Measurements from ENCODE around the gene SFRP5.

SFRP5 gene, protein sequence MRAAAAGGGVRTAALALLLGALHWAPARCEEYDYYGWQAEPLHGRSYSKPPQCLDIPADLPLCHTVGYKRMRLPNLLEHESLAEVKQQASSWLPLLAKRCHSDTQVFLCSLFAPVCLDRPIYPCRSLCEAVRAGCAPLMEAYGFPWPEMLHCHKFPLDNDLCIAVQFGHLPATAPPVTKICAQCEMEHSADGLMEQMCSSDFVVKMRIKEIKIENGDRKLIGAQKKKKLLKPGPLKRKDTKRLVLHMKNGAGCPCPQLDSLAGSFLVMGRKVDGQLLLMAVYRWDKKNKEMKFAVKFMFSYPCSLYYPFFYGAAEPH

DNA sequence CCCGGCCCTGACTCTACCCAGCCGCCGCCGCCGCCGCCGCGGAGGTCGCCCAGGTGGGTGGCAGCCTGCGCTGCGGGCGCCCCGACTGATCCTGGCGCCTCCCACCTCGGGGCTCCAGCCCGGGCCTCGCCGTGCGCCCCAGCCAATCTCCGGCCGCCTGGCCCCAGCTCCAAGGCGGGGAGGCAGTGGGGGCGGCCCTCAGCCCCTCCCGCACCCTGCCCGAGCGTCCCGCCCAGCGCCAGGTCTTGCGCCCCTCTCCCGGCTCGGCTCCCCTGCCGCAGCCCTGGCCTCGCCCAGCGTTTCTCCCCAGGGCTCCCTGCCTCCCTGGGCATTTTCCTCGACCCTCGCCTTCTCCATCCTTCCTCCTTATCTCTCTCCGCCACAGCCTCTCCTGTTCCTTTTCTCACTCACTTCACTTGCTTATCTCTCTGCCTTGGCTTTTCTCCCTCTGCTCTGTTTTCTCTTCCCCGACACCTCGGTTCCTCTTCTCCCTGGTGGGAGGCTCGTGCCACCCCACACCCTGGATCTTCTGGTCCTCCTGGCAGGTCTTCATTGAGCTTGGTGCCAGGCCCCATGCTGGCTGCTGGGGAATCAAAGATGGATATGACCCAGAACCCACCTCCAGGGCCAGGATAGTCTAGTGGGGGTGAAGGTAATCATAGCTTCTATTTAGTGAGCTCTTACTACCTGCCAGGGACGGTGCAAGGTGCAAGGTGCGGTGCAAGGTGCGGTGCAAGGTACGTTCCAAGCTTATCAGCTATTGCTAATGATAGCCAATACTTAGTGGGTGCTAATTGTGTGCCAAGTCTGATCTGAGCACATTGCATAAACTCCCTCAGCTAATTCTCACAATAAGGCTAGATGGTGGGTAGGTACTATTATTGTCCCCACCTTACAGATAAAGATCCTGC, at the start of gene SFRP5:
SFRP5 (minus strand) TSS at position 87 of the 911 bp plus-strand sequence. CDS start 166 bp downstream, outside the sequence.
- DNase-seq, result no peak

DNA sequence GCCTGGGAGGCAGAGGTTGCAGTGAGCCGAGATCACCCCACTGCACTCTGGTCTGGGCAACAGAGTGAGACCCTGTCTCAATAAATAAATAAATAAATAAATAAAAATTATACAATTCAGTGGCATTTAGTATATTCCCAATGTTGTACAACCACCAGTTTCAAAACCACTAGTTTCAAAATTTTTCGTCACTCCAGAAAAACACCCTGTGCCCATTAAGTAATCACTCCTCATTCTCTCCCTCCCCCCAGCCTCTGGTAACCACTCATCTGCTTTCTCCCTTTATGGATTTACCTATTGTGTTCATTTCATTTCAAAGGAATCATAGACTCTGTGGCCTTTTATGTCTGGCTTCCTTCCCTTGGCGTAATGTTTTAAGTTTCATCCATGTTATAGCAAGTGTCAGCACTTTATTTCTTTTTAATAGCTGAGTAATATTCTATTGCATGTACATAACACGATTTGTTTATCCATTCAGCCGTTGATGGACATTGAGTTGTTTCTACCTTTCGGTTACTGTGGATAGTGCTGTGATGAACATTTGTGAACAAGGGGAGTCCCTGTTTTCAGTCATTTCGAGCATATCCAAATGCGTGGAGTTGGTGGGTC, 48.4 kb upstream of the SFRP5 start:
- DNase-seq, result no peak

DNA sequence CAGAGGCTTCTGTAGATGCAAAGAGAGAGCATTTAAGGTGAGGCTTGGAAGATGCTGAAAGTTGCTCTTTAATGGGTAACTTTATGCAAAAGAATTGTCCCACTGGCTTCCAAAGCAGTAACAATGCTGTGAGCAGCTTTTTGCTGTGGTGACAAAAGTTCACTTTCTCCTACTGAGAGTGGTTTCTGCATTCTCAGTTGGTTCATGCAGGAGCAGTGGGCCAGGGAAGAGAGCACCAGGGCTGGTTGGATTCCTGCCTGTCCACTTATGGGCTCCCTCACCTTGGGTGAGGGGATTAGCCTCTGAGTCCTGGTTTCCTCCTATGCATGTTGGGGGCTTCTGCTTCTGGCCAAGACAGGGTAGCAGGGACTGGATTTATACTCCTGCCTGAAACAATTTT, 46.8 kb upstream of the SFRP5 start:
- DNase-seq, result no peak

DNA sequence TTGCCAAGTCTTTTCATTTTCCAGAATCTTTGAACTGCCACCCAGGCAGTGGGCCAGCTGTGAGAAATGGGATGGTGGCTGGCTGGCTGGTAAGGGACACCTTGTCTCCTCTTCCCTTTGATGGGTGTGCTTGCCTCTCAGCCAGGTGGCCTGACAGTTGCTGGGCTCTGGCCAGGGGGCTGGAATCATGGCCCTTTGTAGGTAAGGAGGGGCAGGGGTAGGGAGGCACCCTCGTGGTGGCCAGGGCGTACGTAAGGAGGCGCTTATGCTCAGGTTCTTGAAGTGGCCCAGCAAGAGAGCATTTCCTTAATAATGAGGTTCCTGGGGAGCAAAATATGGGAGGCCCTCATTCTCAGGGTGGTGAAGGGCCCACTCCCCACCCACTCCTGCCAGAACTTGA, 44.8 kb upstream of the SFRP5 start:
- DNase-seq, result no peak

DNA sequence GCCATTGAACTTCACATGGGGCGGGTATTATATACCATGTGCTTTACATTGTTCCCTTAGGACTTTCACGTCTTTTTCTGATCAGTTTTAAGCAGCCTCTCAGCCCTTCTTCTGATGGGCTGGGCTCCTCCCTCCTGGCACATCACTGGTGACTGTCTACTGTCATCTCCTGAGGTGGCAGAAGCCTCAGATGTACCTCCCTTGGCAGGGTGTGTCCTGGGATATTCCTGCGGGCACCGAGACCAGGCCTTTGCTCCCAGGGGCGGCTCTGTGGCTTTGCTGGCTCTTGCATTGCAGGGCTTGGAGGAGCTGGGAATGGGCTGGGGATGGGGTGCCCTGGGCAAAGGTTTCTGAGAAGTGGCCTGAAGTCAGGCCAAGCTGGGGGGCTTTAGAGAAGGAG, 43.2 kb upstream of the SFRP5 start:
- DNase-seq, result no peak

DNA sequence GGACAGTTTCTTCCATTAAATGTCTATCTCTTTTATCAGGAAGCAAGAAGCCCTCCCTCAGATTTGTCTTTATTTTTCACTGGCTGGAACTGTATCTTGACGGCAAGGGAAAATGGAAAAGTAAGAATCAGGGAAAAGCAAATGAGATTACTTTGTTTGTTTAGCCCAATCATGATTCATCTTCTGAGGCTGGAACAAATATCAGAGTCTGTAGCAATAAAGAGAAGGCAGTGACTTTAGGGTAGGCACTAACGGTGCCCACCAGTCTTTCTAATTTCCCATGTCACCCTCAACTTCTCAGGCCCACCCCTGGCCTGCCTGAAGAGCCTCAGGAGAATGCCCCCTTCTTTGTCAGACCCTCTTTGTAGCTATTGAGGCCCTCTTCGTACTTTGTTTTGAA, 41.5 kb upstream of the SFRP5 start:
- DNase-seq, result no peak

DNA sequence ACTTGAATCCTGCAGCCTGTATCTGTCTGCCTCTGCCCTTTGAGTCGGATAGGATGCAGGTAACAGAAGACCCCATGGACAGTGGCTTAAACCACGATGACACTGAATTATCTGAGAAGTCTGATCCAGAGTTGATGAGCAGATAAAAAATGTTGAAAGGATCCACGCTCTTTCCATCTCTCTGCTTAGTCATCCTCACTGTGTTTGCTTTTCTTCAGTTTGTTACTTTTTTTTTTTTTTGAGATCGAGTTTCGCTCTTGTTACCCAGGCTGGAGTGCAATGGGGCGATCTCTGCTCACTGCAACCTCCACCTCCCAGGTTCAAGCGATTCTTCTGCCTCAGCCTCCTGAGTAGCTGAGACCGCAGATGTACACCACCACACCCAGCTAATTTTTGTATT, 40.9 kb upstream of the SFRP5 start:
- no peak for DNase-seq

DNA sequence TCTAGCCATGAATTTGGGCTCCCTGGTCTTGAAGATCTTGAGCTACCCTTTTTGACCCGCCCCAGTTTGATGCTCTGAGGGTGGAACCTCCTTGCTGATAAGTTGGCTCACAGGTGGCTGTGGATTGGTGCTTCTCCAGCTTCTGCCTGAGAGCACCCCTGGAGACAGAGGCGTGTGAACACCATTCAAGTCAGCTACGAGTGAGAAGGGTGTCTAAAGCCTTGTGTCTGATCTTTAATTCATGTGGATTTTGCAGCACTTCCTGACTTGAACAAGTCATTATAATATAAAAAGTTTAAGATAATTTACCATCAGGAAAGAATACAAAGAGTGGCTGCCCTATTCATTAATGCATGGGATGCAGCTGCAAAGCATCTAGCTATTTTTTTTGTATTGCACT, 40.2 kb upstream of the SFRP5 start:
- no peak for DNase-seq

DNA sequence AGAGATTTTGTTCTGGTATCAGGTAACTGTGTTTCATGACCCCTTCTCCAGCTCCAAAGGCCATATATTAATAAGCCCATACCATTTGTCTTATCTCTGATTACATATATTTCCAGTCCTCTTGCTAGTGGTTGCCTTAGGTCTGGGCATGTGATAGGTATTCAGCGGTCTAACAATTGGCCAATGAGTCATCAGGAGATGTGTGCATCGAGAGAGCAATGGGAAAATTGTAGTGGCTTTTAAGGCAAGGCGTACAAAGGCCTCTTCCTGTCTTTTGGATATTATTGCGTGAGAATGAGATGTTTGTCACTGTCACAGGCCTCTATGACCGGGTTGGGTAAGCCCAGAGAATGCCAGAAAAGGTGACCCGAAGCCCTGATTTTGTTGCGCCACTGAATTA, 38.6 kb upstream of the SFRP5 start:
- no peak for DNase-seq

DNA sequence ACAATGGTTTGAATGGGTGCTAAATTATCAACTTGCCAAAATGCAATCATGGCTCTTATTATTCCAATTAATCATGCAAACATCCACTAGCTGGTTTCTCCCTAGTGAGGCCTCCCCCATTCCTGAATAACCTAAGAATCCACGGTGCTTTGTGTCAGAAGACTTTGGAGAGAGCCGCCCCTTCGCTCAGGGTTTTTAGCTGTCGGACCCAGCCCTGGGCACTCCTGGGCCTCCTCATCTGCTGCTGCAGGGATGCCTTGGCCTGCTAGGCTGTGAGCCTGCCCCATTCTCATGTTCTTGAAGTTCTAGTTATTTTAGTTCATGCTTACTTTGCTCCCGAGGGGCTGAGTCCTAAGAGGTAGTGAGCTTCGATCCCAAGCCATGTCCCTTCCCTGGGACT, 34.1 kb upstream of the SFRP5 start:
- DNase-seq, result no peak

DNA sequence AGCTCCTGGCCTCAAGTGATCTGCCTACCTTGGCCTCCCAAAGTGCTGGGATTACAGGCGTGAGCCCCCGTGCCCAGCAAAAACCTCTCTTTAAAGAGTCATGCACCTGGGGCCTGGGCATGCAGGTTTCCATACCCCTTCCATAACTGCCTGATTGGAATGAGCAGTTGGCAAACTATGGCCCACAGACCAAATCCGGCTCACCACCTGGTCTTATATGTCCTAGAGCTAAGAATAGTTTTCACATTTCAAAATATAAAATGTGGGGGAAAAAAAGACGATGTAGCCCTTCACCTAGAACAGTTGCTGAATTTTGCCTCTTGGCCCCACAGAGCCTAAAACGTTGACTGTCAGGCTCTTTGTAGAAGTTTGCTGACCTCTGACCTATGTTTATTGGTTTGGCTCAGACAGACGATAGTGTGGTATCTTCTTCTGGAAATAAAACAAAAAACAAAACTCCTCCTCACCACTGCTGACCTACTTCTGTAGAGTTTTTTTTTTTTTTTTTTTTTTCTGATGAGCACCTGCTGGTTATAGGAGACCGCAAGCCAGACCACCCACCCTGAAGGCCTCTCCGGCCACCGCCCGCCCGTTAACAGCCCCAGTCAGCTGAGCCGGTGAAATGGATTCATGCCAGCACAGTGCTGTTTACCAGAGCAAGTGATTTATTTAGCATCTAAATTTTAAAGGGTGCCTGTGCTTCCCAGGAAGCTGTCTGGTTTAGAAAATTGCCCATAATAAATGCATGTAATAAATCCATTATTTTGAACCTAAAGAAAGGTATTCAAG, 33.5 kb upstream of the SFRP5 start:
- DNase-seq, result no peak

DNA sequence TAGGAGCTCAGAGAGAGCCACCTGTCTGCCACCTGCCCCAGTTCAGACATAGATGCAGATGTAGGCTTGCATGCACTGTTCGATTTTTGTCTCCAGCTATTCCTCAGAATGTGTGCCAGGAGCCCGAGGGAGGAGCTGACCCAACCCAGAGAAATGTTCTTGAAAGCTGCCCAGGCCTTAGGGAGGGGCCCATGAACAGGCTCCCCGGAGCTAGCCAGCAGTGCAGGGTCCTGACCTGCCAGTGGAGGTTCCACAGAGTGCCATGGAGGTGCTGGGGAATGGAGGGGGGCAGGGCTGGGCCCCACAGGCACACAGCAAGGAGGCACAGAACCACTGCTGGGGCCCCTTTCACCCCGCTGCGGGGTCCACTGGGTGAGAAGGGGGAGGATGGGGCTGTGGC, 29.6 kb upstream of the SFRP5 start:
- DNase-seq, result no peak

DNA sequence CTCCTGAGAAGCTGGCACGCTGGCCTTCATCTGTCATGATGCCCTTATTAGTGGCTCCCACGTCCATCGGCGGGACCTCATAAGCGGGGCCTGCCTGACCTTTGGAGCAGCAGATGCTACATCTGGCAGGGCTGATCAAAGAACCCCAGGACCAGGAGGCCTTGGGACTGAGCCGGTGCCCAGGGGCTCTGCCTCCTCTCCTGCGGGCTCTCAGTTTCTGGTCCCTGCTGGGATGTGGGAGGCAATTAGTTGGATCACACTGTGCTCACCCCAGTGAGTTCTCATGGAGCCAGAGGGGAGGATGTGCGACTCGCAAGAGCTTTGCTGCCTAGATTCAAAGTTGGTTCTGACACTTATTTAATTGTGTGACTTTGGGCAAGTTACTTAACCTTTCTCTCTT, 28.7 kb upstream of the SFRP5 start:
- no peak for DNase-seq

DNA sequence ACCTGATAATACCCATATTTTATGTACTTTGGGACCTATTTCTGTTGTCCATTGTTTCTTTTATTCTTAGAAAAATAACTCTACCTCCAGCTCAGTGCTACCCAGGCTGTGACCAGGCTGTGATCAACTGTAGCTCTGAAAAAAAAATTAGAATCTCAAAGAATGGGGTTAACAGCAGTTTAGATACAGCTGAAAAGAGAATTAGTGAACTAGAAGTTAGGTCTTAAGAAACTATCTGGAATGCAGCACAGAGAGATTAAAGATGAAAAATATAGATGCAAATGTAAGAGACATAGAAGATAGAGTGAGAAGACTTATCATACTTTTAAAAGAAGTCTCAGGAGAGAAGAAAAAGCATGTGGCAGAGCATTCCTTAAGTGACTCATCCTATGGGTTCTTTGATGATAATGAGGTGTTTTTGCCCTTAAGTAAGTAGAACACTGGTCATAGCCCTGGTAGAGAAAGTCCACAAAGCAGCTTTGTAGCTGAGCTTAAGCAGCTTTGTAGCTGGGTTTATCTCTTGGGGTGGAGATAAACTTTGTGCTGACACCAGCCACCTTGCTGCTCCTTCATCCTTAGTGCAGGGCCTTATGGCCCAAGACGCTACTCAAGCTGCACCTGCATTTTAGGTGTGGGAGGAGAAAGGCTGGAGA, 27.3 kb upstream of the SFRP5 start:
- no peak for DNase-seq

DNA sequence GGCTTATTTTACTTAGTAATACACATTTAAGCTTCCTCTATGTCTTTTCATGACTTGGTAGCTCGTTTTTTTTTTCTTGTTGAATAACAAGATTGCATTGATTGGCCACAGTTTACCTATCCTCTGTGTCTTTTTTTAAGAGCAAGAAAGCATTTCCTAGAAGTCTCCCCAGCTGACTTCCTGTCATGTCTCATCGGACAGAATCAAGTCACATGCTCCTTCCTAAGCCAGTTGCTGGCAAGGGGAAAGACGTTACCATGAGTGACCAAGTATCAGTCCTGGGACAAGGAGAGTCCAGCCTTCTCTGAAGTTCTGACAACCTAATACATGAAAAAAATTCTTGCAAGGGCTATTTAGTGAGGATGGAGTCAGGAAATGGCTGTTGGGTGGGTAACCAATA, 24.9 kb upstream of the SFRP5 start:
- no peak for DNase-seq

DNA sequence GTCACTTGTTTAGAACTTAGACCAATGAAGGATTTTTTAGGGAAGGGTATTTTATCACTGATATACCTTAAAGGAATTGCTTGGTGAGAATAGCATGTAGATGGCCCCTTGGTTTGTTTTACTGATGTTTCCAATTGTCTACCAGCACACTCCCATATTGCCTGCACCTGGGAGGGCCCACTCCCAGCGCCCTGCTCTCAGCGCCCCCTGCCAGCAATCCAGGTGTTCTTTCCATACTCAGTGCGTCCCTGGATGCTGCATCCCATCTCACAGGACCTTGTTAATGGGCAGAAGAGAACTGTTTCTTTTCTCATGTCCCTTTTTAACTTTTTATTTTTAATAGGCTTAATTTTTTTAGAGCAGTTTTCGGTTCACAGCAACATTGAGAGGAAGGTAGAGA, 24.1 kb upstream of the SFRP5 start:
- DNase-seq, result no peak

DNA sequence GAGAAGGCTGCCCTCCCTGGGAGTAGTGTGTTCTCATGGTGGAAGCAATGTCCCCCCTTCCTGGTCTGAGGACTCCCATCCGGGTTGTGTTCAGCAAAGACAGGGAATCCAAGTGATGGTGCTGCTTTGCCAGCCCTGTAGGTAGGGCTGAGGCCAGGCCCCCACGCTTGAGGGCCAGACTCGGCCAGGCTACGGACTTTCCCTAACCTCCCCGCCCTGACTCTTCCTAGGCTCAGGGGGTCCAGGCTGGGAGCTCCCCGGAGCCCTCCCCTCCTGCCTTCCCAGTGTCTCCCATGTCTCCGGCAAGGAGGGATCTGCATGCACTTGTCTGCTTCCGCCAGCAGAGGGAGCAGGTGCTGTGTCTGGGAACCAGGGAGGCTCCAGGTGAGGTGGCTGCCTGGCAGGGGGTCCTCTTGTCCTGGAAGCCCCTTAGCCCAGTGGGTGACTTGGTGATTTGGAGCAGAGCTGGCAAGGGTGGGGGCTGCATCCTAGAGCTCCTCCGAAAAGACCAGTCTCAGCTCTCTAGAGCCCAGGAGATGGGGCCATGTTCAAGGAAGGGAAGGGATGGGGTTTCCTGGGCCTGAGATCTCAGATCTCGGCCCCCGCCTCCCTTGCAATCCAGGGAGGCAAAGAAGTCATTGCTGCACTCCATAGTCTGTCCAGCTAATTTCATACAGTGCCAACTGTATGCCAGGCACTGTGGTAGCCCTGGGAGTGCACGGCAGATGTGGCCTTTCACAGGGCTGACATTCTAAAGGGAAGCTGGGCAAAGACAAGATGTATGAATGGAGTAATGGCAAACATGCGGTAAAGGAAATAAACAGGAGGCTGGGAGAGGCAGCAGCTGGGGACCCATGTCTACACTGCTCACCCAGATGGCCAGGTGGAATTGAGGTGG, 20.3 kb upstream of the SFRP5 start:
- DNase-seq, result peak; percentile 70

DNA sequence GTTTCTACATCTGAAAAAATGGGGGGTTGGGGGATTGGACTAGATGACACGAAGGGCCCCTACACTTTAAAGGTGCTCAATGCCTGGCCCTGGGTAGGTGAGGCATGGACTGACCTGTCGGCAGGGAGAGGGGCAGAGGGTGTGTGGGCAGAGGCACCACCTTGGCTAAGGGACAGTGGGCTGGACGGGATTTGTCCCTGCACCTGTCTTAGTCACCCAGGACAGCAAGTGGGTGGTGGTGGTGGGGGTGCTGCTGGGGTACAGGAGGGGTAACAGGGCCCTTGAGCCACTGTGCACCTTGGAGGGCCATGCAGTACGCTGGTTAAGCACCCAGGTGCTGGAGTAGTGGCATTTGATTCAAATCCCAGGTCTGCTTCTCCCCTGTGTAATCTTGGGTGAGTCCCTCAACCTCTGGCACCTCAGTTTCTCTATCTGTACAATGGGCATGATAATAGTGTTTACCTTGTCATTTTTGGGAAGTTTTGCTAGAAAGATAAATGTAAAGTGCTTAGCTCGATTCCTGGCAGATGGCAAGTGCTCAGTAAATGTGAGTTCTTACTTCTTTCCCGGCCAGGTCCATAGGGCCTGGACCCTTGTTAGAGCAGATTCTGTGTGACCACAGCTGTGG, 18.1 kb upstream of the SFRP5 start:
- no peak for DNase-seq

DNA sequence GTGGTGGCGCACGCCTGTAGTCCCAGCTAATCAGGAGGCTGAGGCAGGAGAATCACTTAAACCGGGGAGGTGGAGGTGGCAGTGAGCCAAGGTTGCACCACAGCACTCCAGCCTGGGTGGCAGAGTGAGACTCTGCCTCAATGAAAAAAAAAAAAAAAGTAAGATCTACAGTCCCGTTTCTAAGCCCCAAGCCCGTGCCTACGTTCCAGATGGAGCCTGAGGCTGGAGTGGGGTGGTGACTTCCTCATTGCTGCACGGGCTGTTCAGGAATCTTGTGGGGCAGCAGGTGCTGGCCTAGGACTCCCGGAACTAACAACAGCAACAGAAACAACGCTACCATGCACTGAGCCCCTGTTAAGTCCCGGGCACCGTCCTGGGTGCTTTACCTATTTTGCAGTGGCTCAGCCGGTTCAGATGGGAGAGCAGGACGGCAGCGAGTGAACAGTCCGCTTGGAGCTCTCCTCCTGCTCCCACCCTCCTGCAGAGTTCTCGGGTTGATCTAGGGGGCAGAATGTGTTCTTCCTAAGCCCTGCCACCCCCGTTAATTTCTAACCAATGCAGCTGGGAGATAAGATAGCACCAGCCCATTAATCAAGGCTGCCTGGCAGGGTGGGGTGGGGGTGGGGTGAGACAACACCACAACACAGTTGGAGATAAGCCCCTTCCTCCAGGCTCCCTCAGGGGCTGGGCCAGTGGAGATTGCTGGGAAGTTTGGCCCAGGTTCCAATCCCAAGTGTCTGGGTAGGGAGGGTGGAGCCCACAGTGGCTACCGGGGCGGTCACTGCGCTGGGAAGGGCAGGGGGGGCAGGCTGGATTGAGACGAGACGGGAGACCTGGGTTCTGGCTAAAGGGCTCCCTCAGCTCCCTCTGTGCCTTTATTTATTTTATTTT, 17.0 kb upstream of the SFRP5 start:
- DNase-seq, result no peak

DNA sequence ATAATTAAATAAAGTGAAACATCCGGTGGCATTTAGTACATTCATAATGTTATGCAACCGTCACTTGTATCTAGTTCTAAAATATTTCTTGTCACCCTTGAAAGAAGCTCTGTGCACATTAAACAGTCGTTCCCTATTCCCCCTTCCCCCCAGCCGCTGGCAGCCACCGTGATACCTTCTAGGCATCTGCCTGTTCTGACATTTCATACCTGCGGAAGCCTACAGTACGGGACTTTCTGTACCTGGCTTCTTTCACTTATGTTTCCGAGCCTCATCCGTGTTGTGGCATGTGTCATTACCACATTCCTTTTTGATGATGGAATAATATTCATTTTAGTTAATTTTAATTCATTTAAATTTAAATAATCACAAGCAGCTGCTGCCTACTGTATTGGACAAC, 13.9 kb upstream of the SFRP5 start:
- DNase-seq, result no peak
